Colonic mucosa (tissue), 4 donors: Measurements from ENCODE around the gene CCDC87. TPM values are rescaled to one million over a fixed set of nuclear protein-coding genes. Genes with fewer than 3 reads are reported as not detected.

ENCODE experiments used
- DNase-seq: peaks from one replicate; pipeline ENCODE4 v3.0.0-alpha.2; 2020
- H3K27ac ChIP-seq: fragments of 200-600 bp; one replicate; pipeline ENCODE4 v1.8.0; 2021
- H3K27me3 ChIP-seq: fragments of 200-600 bp; one replicate; pipeline ENCODE4 v1.8.0; 2021
- H3K36me3 ChIP-seq: fragments of 200-600 bp; one replicate; pipeline ENCODE4 v1.8.0; 2021
- H3K4me1 ChIP-seq: fragments of 200-600 bp; one replicate; pipeline ENCODE4 v1.8.0; 2021; ENCODE audit warnings: mild to moderate bottlenecking
- H3K4me3 ChIP-seq: fragments of 200-600 bp; one replicate; pipeline ENCODE4 v1.8.0; 2021
- H3K9ac ChIP-seq, 2 donors: one replicate each; pipeline ENCODE4 v1.7.0; 2013; ENCODE audit warnings: control low read depth in 2 of 2, low read depth in 2 of 2, low read length in 2 of 2
- H3K9me3 ChIP-seq: fragments of 200-600 bp; one replicate; pipeline ENCODE4 v1.8.0; 2021
- CTCF ChIP-seq: fragments of 200-600 bp; IDR thresholded peaks from one replicate; pipeline ENCODE4 v1.8.0; 2022; ENCODE audit warnings: antibody characterized with exemption, mild to moderate bottlenecking
- intact Hi-C: fragments of 100-400 bp; cut with DNase I; formaldehyde crosslinking; loops from one replicate; pipeline ENCODE4 v1.14.1; 2022
- total RNA-seq, 2 donors: library from RNA; stranded (reverse); fragmentation: NEBNext Ultra II Directional in 1 of 2; extraction: Animal tissue kit (Norgen Biotek cat#: 25700) in 1 of 2; gene quantifications; one replicate each; pipeline ENCODE4 v1.2.1, GENCODE V29; 2021
- donor health status: healthy.
- donor health status: DM: no; HTN: no; CAD: no.
- donor health status: DM: no; HTN: no; CAD: no.

Gene CCDC87
- total RNA-seq, 2 donors from 2014 or later: 0.53 to 0.62 TPM

- Histone ChIP-seq H3K27me3 (no peaks in the 10 kb centered on the region), H3K9ac (no peak overlapping the region), H3K4me3 (no peak overlapping the region), H3K36me3 (peaks cover 34% of the 10 kb centered on the region), H3K9me3 (no peaks in the 10 kb centered on the region), H3K27ac (no peak overlapping the region), H3K4me1 (no peaks in the 10 kb centered on the region)
- intact Hi-C loops: no loop called here
- no peak for TF ChIP-seq CTCF
- no peak for DNase-seq
Observed at GRCh38 chr11:66629356-66629755, 36.5 kb upstream of the CCDC87 start.

- Histone ChIP-seq H3K36me3 (peaks cover 36% of the 10 kb centered on the region), H3K4me1 (no peaks in the 10 kb centered on the region), H3K9ac (no peak overlapping the region), H3K9me3 (no peaks in the 10 kb centered on the region), H3K4me3 (no peak overlapping the region), H3K27ac (no peak overlapping the region), H3K27me3 (no peaks in the 10 kb centered on the region)
- DNase-seq: no peak
- intact Hi-C loops: no loop called here
- no peak for TF ChIP-seq CTCF
Observed at GRCh38 chr11:66628061-66628603, 35.3 kb upstream of the CCDC87 start.

GRCh38 chr11:66626926-66627325, 34.1 kb upstream of the CCDC87 start:
- no peak for TF ChIP-seq CTCF
- H3K9ac ChIP-seq: no peak overlapping the region
- no peak overlapping the region for H3K27ac ChIP-seq
- intact Hi-C loops: no loop called here
- H3K36me3 ChIP-seq: peaks cover 36% of the 10 kb centered on the region
- no peaks in the 10 kb centered on the region for H3K9me3 ChIP-seq
- no peaks in the 10 kb centered on the region for H3K27me3 ChIP-seq
- DNase-seq: no peak
- H3K4me3 ChIP-seq: no peak overlapping the region
- H3K4me1 ChIP-seq: no peaks in the 10 kb centered on the region

- Histone ChIP-seq H3K9ac (no peak overlapping the region), H3K9me3 (no peaks in the 10 kb centered on the region), H3K4me1 (no peaks in the 10 kb centered on the region), H3K27me3 (no peaks in the 10 kb centered on the region), H3K36me3 (peaks cover 36% of the 10 kb centered on the region), H3K4me3 (no peak overlapping the region), H3K27ac (no peak overlapping the region)
- intact Hi-C loops: no loop called here
- TF ChIP-seq CTCF: no peak
- DNase-seq: no peak
Observed at GRCh38 chr11:66626382-66626781, 33.5 kb upstream of the CCDC87 start.

- peaks cover 4% of the 10 kb centered on the region for H3K4me1 ChIP-seq
- TF ChIP-seq CTCF: no peak
- H3K4me3 ChIP-seq: no peak overlapping the region
- H3K36me3 ChIP-seq: peaks cover 36% of the 10 kb centered on the region
- DNase-seq: no peak
- no peak overlapping the region for H3K9ac ChIP-seq
- no peaks in the 10 kb centered on the region for H3K27me3 ChIP-seq
- H3K9me3 ChIP-seq: no peaks in the 10 kb centered on the region
- H3K27ac ChIP-seq: no peak overlapping the region
- intact Hi-C loops: no loop called here
Observed at GRCh38 chr11:66625752-66626149, 32.9 kb upstream of the CCDC87 start.
